SKM-1 (cell line): ENCODE data around the gene SIGLEC14.
A peak's percentile ranks its signal among the peaks of the same experiment; 100 is the strongest.
"Not testable (repeated sequence)": the region's sequence is repeated elsewhere in the genome, so short reads cannot be mapped to it uniquely, and the experiment has no call there.

Source experiments
- DNase-seq: peaks from one replicate; lab custom pipeline; 2025; ENCODE audit not compliant: unreplicated experiment; lab: John Stamatoyannopoulos, UW

Gene SIGLEC14

GRCh38 chr19:51675911-51676565 is 29.4 kb upstream of the SIGLEC14 start:
- not testable (repeated sequence) for DNase-seq

DNA sequence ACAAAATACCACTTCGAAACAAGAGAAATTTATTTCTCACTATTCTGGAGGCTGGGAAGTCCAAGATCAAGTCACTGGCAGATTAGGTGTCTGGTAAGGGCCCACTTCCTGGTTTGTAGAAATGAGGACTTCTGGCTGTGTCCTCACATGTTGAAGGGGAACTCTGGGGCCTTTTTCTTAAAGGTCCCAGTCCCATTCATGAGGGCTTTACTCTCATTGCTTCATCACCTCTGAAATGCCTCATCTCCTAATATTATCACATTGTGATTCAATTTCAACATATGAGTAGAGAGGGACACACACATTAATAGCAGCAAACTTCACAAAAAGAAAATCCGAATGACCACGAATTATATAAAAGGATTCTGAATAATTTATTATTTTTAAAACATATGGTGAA is 21.6 kb upstream of the SIGLEC14 start:
- no peak for DNase-seq

GRCh38 chr19:51664997-51665396 is 18.4 kb upstream of the SIGLEC14 start:
- no peak for DNase-seq

DNA sequence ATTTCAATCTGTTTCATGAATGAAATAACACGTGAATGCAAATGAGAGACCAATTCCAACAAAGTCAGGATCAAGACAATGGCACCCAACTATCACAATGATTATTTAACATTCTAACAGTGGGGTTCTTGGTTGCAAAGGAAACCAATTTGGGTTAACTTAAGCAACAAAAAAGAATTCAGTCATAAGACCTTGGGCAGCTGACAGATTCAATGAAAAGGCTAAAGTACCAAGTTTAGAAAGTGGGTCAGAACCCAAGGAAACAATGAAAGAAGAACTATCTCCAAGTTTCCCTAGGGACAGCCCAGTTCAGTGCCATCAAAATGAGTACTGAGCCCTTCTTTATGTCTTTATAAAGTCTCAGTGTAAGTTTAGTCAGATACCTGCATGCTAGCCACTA is 17.5 kb upstream of the SIGLEC14 start:
- DNase-seq, result no peak

GRCh38 chr19:51663650-51664049 is 17.0 kb upstream of the SIGLEC14 start:
- DNase-seq, result no peak

- peak; percentile 17 for DNase-seq
Observed at GRCh38 chr19:51660975-51661600, 14.5 kb upstream of the SIGLEC14 start.

GRCh38 chr19:51654783-51655182 is 8.2 kb upstream of the SIGLEC14 start:
- DNase-seq, result no peak

DNA sequence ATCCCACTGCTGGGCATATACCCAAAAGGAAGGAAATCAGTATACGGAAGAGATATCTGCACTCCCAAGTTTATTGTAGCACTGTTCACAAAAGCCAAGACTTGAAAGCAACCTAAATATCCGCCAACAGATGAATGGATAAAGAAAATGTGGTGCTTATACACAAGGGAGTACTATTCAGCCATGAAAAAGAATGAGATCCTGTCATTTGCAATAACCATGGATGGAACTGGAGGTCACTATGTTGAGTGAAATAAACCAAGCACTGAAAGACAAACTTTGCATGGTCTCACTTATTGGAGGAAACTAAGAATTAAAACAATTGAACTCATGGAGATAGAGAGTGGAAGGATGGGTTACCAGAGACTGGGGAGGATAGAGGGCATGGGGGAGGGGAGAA is 6.5 kb upstream of the SIGLEC14 start:
- no peak for DNase-seq

- DNase-seq, result no peak
Observed at GRCh38 chr19:51652266-51652665, 5.6 kb upstream of the SIGLEC14 start.

- peak; percentile 65 for DNase-seq
Observed at GRCh38 chr19:51651216-51651846, 4.7 kb upstream of the SIGLEC14 start.

GRCh38 chr19:51647318-51647717 is 693 bp upstream of the SIGLEC14 start:
- no peak for DNase-seq

DNA sequence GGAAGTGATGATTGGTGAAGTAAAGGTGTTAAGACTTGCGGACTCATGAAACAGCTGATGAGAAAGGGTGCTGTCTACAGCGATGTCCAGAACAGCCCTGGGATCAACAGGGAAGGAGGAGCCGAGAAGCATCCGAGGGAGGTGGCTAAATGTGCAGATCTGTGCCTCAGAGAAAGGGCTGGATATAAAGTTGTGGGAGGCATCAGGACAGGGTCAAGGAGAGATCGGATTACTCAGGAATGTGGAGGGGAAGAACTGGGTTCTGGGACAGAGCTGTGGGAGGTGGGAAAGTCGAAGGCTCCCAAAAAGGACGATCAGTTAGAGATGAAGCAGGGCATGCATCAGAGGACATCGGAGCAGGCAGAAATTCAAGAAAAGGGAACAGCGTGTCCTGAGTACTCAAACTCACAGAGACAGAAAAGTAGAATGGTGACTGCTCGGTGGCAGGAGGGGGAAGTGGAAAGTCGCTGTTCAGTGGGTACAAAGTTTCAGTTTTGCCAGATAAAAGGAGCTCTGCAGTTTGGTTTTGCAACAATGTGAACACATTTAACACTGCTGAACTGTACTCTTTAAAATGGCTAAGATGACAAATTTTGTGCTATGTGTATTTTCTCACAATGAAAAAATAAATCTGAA is 1.9 kb downstream of the SIGLEC14 start:
- DNase-seq, result no peak

GRCh38 chr19:51641648-51642047 is 5.0 kb downstream of the SIGLEC14 start:
- no peak for DNase-seq

GRCh38 chr19:51640386-51640785 is 6.2 kb downstream of the SIGLEC14 start:
- no peak for DNase-seq

DNA sequence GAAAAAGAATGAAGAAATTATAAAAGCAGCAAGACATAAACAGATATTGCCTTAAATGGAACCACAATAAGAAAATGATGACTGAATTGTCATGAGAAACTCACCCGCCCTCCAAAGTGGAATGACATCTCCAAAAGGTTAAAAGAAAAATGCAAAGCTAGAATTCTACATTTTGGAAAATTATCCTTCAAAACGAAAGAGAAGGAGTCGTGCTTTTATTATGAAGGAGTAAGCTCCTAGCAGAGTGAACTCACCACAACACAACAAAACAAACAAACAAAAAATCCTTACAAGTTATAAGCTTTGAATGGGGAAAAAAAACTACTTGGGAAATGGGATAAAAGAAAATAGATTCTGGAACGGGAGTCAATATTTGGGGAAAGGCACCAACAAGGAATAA is 6.7 kb downstream of the SIGLEC14 start:
- DNase-seq, result no peak

- DNase-seq, result no peak
Observed at GRCh38 chr19:51637362-51637978, 9.2 kb downstream of the SIGLEC14 start.

- DNase-seq, result no peak
Observed at GRCh38 chr19:51632126-51632525, 14.5 kb downstream of the SIGLEC14 start.

- not testable (repeated sequence) for DNase-seq
Observed at GRCh38 chr19:51630315-51630714, 16.3 kb downstream of the SIGLEC14 start, which contains the start of gene SIGLEC5. Gene SIGLEC5 (minus strand): TSS chr19:51630401. CDS start chr19:51630335, 66 bp downstream.

GRCh38 chr19:51628153-51628939 is 18.3 kb downstream of the SIGLEC14 start:
- DNase-seq, result no peak

DNA sequence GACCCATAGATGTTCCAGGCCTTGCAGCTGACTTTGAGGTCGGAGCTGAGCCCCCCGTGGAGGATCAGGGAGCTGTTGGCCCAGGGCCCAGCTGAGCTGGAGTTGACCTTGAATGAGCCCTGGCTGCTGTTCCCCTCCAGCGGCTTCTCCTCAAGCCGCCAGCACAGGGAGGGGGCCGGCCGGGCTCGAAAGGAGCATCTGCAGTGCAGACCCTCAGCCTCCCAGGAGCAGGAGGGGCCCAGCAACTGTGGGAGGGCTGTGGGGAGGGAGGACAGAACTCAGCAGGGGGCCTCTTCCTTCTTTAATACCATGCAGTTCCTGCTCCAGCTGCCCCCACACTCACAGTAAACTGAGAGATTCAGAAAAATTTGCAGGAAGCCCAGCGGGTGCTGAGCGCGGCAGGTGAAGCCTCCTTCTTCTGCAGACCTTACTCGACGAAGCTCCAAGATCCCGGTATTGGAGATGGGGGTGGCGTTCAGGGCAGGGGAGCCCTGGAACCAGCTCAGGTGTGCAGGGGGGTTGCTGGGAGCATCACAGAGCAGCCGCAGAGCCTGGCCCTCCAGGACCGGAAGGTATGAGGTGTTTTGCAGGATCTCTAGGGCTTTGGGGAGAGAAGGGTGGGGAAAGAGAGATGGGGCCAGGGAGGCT is 19.0 kb downstream of the SIGLEC14 start:
- no peak for DNase-seq
